Liver (tissue), 3 donors: ENCODE data around the gene POLR3G.

Experiments used
- ATF3 ChIP-seq: IDR thresholded peaks from 2 replicates; pipeline ENCODE4 v1.6.1; 2016; ENCODE audit warnings: antibody characterized with exemption
- CTCF ChIP-seq: fragments of 150-350 bp; IDR thresholded peaks from 2 replicates; pipeline ENCODE4 v1.5.1; 2017; ENCODE audit warnings: improper control_type of control experiment, low read depth, low read length; ENCODE audit not compliant: missing input control
- EGR1 ChIP-seq, 2 donors: IDR thresholded peaks; 2 replicates each; pipeline ENCODE4 v1.6.1; 2016 to 2018; ENCODE audit warnings: antibody characterized with exemption in 2 of 2, low read depth in 2 of 2
- FOXA1 ChIP-seq: IDR thresholded peaks from 2 replicates; pipeline ENCODE4 v1.6.1; 2016; ENCODE audit warnings: antibody characterized with exemption
- JUND ChIP-seq, 2 donors: IDR thresholded peaks; 2 replicates each; pipeline ENCODE4 v1.6.1; 2016; ENCODE audit warnings: antibody characterized with exemption in 2 of 2
- RAD21 ChIP-seq, 2 donors: IDR thresholded peaks; 2 replicates each; pipeline ENCODE4 v1.6.1; 2016; ENCODE audit warnings: antibody characterized with exemption in 2 of 2, mild to moderate bottlenecking in 2 of 2
- REST ChIP-seq: IDR thresholded peaks from 2 replicates; pipeline ENCODE4 v1.6.1; 2016; ENCODE audit warnings: antibody characterized with exemption, mild to moderate bottlenecking
- TAF1 ChIP-seq: conservative IDR thresholded peaks from 2 replicates; pipeline ENCODE4 v1.6.1; 2016; ENCODE audit warnings: antibody characterized with exemption, mild to moderate bottlenecking
- donor health status: healthy.
- donor health status: healthy.

DNA sequence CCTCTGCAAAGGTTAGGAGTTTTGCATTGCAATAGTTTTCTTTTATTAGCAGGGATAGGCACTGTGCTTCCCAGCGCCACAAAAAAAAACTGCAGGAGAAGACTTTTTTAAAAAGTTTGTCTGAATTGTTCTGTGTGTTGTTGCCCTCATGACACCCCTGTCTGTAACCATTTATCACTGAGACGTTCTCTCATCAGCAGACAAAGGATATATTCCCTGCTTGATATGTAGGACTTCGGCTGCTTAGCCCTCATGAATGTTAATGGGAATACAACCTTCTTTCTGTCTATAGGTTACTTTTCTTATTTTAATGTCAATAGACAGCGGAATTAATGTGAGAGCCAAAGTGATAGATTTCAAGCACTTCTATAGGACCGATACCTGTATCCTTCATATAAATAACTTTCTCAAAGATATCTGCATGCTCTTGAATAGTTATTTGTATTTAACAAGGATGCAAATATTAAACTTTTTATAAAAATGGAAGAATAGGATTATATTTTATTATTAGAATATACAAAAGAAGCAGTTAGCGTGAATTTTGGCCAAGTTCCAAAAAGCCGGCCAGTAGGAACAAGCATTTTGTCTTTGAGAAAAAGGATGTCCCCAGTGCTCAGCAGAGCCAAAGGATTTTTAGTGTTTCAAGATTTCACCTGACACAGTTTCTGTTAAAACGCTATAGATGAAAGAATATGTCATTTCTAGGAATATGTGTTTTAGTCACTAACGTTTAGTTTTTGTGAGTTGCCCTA is 56.2 kb downstream of the POLR3G start:
- no peak for TF ChIP-seq RAD21 (IDR thresholded peaks at IDR 0.05)
- TF ChIP-seq CTCF: no peak
- TF ChIP-seq REST: no peak
- TF ChIP-seq FOXA1: no peak
- no peak for TF ChIP-seq TAF1
- TF ChIP-seq JUND (IDR thresholded peaks at IDR 0.05): no peak
- no peak for TF ChIP-seq EGR1 (IDR thresholded peaks at IDR 0.05; ENCODE audit: low read depth in 2 of 2)
- no peak for TF ChIP-seq ATF3
